Stimulated activated naive CD4-positive, alpha-beta T cell treated with Interleukin-2 at 50 U/mL for 16 hours (primary cell): ENCODE data around the gene SLC41A3.
"Not testable (repeated sequence)": the region's sequence is repeated elsewhere in the genome, so short reads cannot be mapped to it uniquely, and the experiment has no call there.

Experiments used
- DNase-seq: peaks from one replicate; lab custom pipeline; 2025; lab: John Stamatoyannopoulos, UW

Gene SLC41A3

GRCh38 chr3:125957674-125958510, 126.0 kb downstream of the SLC41A3 start:
- no peak for DNase-seq

GRCh38 chr3:125957020-125957419, 126.9 kb downstream of the SLC41A3 start:
- DNase-seq: not testable (repeated sequence)
